GM19452 (cell line): ENCODE measurements around the gene PHACTR4.
"Not testable (repeated sequence)": the region's sequence is repeated elsewhere in the genome, so short reads cannot be mapped to it uniquely, and the experiment has no call there.

Experiments used
- ATAC-seq: cut with Tn5 transposase; IDR thresholded peaks from one replicate; pipeline ENCODE4 v1.9.1; 2021; ENCODE audit not compliant: unreplicated experiment

PHACTR4 gene

DNA sequence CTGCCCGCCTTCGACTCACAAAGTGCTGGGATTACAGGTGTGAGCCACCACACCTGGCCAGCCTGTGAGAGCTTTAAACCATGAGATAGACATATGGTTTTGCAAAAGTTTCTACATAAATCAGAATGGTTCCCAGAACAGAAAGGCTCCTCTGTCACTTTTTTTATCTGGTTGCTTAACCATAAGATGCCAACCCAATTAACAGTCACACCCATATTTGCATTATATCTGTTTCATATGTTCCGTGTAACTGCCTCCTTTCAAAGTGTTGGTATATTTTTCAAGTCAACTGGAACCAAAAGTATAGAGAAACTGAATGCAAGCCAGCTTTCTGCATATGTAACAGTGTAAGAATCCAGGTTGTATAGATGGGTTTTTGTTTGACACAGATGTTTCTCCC lies 112.6 kb downstream of the PHACTR4 start:
- no peak for ATAC-seq

DNA sequence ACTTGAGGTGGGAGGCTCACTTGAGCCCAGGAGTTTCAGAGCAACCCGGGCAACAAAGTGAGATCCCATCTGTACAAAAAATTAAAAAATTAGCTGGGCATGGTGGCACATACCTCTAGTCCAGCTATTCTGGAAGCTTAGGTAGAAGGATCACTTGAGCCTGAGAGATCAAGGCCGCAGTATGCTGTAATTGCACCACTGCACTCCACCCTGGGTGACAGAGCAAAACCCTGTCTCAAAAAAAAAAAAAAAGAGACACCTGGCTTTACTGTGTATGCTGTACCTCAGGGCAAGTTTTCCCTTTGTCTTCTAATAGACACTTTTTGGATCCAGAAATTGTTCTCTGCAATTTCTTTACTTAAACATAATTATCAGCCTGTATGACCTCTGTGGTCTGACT lies 113.2 kb downstream of the PHACTR4 start:
- ATAC-seq, result no peak

DNA sequence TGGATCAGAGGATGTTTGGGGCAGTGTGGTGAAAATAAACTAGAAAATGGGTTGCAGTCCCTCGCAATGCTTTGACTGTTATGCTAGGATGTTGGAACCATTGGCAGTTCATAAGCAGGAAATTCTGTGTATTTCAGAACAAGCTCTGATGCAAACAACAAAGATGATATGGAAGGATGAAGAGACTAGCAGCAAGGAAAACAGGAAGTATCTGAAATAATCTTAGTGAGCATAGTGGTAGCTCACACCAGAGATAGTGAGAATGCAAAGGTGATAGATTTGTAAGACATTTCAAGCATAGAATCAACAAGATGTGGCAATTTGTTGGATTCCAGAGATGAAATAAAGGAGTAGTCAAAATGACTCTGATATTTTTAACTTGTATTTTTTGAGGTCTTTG lies 125.2 kb downstream of the PHACTR4 start:
- no peak for ATAC-seq

DNA sequence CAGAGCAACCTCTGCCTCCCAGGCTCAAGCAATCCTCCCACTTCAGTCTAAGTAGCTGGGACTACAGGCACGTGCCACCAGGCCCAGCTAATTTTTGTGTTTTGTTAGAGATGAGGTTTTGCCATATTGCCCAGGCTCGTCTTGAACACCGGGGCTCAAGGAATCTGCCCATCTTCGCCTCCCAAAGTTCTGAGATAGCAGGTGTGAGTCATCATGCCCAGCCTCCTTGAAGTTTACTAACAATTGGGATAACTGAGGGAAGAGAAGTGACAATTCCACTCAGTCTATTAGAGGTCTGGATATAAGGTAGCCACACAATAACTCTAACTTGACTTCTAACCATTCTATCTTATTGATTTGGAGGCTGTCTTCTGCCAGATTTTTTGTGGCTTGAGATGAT lies 130.0 kb downstream of the PHACTR4 start:
- ATAC-seq, result no peak

DNA sequence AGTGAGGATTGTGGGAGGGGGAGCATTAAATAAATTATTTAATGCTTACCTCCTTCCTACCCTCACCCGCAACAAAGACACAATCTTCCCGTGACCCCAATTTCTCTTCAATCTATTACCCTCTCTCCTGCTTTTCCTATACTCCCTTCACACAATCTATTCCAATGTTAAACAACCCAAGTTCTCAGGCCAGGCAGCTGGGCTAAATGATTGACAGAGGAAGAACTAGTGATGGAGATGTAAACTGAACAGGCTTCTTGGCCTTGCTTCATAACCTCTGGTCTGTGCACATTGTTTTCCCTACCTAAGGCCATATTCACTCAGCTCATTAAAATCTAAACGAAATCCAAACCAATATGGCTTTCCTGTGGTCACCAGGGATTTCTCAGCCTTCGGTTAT lies 132.4 kb downstream of the PHACTR4 start:
- ATAC-seq, result no peak

DNA sequence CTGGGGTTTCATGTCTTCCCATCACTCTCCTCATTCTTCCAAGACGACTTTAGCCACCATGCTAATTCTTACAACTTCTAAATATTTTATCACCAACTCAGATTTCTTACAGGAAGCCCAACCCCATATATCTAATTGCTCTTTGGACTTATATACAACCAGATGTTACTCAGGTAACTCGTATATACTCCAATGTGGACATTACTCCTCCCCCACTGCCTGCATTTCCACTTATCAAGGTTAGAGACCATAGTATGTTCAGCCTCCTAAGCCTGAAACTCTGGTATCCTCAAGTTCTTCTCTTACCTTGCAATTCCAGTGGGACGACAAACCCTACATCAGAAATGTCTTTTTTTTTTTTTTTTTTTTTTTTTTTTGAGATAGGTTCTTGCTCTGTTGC lies 133.6 kb downstream of the PHACTR4 start:
- ATAC-seq, result no peak

DNA sequence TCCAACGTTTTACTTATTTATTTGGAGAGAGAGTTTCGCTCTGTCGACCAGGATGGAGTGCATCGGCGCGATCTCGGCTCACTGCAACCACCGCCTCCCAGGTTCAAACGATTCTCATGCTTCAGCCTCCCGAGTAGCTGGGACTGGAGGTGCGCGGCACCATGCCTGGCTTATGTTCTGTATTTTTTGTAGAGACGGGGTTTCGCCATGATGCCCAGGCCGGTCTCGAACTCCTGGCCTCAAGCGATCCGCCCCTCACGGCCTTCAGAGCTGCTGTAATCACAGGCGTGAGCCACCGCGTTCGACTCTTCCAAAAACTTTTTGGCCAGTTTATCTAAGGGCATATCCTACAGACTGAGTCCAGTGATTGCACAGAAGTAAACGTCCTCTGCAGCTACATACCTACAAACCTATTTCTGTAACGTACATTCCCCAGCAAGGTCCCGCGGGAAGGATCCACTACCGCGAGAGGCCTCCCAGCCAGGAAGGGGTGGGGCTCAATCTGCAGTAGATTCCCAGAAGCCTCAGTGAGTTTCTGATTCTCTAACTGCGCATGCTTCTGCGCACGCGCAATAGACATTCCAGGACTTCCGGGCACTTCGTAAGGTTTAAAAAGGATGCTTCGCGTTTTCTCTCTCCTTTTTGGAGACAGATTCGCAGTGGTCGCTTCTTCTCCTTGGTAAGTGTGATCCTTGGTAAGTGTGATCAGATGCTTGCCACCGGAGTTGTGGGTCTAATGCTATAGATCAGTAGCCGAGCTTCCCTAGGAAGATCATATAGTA lies 136.1 kb downstream of the PHACTR4 start, which contains the start of gene RCC1:
Gene RCC1, plus strand, starts transcription at position 638 of the 782 bp plus-strand sequence. CDS start 23,824 bp downstream, outside the sequence.
- ATAC-seq, result peak; percentile 74

DNA sequence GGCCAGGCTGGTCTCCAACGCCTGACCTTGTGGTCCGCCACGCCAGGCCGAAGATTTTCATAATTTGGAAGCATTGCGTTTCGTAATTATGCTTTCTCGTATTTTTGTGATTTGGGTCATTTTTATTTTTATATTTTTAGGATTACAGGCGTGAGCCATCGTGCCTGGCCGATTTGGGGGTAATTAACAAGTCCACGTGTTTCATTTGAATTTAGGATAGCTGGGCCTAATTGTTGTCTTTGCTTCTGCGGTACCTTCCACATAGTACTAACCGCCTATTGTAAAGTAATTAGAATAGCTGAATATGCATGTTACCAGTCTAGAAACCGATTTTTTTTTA lies 137.3 kb downstream of the PHACTR4 start:
- ATAC-seq, result no peak

DNA sequence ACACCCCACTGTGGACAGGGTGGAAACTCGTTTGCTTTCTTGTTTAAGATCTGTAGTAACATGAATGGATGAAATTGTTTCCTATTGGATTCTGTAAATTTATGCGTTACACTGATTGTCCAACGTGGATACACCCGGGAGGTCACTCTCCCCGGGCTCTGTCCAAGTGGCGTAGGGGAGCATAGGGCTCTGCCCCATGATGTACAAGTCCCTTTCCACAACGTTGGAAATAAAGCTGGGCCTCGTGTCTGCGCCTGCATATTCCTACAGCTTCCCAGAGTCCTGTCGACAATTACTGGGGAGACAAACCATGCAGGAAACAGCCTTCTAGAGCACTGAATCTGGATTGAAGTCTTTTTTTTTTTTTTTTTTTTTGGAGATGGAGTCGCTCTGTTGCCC lies 137.7 kb downstream of the PHACTR4 start:
- no peak for ATAC-seq

DNA sequence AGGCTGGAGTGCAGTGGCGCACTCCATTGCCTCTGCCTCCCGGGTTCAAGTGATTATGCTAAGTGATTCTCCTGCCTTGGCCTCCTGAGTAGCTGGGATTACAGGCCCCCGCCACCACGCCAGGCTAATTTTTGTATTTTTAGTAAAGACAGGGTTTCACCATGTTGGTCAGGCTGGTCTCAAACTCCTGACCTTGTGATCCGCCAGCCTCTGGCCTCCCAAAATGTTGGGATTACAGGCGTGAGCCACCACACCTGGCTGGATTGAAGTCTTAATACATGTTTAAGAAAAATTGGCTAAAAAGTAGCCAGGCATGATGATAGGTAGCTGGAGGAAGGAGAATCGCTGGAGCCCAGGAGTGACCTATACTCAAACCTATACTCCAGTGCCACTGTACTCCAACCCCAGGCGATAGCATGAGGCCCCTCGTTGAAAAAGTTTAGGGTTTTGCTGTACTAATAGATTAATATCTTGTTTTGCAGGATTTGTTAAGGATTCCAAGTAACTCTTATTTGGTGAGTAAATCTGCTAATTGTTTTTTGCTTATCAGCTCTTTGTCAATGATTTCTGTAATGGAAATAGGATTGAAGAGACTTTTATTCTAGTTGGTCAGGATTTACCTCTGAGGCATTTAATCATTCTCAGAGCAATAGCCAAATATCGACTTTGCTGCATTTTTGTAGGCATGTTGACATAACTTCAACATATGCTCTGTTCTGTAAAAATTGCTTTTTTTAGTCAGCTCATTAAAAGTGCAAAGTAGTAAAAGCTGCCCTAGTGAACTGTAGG lies 138.3 kb downstream of the PHACTR4 start:
- ATAC-seq, result no peak

DNA sequence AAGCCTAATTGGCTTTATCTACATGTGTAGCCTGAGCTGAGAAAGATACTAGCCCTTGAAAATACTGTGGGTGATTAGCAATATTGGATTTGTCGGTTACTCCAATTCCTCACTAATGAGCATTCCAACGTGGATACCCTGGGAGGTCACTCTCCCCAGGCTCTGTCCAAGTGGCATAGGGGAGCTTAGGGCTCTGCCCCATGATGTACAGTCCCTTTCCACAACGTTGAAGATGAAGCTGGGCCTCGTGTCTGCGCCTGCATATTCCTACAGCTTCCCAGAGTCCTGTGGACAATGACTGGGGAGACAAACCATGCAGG lies 138.9 kb downstream of the PHACTR4 start:
- ATAC-seq, result no peak

DNA sequence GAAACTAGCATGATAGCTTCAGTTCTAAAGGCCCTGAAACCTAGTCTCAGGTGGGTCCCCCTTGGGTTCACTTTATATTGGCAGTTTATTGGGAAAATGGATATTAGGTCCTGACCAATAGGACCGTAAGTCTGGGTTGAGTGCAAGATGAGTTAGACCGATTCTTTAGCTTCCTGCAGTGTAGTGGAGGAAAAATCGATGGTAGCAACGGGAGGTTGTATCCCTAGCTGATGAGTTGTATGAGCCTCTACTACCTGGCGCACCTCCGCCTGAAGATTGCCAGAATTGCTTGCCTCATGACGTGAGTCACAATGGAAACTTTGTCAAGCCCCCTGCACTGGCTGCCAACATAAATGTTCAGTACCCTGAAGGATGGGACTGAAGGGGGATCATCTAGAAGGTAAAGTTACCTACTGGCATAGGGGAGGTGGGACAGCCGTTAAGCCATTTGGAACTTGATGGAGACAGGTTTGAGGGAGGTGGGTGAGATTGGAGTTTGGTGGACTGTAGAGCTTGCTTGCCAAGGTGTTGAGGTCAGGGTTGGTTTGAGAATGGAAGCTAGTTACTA lies 140.2 kb downstream of the PHACTR4 start:
- no peak for ATAC-seq

DNA sequence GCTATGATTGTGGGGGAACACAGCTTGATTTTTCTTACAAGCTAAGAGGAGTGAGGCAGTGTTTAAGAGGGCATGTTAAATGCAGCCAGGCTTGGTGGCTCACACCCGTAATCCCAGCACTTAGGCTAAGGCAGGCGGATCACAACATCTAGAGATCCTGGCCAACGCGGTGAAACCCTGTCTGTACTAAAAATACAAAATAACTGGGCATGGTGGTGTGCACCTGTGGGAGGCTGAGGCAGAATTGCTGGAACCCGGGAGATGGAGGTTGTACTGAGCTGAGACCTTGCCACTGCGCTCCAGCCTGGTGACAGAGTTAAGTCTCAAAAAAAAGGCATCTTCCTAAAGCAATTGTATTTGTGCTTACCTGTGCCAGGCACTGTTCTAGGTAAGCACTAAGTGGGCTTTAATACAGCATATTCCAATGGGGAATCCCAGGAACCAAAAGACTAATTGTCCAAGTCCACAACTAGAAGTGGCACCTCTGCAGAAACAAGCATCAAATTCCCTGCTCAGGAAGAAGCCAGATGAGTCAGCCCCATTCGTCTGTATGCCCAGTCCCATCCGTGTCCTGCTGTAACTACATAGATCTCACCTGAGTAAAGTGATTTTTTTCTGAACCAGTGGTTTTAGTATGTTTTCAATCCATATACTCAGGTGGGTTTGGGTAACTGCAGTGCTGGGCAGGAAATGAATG lies 140.9 kb downstream of the PHACTR4 start:
- ATAC-seq, result no peak

DNA sequence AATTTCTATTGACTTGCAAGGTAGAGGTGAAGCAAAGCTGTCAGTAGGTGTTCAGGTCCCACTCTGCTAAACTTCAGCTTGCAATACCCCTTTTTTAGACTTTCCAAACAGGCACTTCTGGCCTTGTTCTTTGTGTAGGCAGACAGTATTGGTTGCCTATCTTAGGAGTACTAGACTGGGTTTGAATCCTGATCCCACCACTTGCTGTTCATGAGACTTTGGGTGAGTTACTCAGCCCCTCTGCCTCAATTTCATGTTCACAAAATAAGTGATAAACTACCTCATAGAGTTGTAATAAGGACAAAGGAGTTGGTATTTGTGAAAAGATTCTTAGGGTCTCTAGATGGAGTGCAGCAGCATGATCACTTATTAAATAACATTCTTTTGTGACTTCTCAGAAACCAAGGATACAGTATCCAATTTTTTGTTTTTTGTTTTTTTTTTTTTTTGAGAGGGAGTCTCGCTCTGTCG lies 141.5 kb downstream of the PHACTR4 start:
- ATAC-seq, result no peak

DNA sequence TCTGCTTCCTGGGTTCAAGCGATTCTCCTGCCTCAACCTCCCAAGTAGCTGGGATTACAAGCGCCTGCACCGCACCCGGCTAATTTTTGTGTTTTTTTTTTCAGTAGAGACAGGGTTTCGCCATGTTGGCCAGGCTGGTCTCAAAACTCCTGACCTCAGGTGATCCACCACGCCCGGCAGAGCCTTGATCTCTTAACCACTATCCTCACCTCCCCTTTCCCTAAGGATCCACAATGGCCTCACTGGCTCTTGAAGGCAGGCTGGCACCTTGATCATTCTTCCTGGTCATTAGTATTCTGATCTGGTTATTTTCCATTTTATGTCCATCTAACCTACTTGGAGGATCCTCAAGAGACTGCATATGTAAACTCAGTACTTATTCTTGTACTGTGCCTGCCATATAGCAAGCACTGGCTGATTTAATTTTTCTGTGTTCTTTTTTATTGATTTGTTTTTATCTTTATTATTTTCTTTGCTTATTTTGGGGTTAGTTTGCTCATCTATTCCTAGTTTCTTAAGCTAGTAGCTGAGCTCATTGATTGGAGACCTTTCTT lies 142.6 kb downstream of the PHACTR4 start:
- ATAC-seq, result no peak

DNA sequence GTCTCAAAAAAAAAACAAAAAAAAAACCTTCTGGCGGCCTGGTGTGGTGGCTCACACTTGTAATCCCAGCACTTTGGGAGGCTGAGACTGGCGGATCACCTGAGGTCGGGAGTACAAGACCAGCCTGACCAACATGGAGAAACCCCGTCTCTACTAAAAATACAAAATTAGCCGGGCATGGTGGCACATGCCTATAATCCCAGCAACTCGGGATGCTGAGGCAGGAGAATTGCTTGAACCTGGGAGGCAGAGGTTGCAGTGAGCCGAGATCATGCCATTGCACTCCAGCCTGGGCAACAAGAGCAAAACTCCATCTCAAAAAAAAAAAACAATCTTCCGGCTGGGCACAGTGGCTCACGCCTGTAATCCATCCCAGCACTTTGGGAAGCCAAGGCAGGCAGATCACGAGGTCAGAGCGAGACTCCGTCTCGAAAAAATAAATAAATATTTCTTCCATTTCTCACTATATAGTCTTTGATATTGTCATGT lies 144.9 kb downstream of the PHACTR4 start:
- not testable (repeated sequence) for ATAC-seq

DNA sequence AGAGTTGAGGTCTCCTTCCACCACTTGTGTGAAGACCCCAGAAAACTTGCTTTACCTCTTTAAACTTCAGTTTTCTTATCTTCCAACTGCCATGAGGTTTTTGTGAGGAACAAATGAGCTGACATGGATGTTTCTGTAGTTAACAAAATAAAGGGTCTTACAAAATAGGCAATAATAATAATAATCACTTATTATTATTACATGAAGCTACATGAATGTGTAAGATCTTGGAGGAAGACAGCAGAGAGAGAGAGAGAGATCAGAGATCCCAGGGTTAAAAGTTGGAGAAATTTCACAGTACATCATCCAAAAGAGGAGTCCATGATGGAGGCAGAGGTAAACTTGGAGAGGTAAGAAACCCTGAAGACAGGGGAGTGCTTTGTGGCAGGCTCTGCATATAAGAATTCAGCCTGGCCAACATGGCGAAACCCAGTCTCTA lies 147.0 kb downstream of the PHACTR4 start:
- no peak for ATAC-seq

DNA sequence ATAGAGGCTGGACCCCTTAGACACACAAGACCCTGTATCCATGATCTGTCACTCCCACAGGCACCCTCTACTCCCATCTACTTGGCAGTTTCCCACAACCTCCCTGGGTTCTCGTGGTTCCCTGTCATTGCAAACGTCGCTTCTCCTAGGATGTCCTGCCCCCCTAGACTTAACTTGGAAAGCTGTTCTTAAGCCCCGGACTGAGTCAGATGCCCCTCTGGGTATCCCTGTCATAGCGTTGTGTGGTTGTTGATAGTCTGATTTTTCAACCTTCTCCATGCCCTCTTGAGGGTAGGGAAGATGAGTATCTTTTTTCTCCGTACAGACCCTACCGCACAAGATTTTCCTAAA lies 148.1 kb downstream of the PHACTR4 start:
- peak; percentile 5 for ATAC-seq

DNA sequence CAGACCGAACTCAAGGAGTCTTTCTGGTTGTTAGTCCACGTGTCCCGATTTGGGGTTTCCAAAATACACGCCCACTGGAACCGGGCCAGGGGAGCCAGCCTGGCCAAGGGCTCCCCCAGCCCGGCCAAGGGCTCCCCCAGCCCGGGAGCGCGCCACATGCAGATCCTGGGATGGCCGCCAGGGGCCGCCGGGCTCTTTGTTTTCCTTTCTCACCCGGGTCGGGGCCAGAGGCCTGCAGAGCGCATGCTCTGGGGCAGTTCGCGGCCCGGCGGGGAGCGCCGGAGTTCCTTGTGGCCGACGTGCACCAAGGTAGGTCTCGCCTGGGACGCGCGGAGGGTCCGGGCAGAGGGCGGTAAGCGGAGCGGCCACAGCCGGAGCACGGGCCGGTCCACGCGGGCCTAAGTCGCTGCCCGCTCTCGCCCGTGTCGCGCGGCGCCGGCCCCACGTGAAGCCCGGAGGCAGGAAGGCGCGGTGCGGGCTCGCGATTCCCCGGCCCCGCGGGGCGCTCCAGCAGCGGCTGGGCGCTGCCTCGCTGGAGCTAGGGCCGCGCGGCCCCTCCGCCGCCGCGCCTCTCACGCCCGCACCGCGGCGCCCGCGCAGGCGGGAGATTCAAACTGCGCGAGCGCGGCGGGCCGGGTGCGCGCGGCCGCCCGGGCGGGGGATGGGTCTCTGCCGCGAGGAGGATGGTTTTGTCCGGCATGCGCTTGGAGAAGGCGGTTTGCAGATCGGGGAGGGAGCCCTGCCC lies 148.6 kb downstream of the PHACTR4 start:
- ATAC-seq, result peak; percentile 73

DNA sequence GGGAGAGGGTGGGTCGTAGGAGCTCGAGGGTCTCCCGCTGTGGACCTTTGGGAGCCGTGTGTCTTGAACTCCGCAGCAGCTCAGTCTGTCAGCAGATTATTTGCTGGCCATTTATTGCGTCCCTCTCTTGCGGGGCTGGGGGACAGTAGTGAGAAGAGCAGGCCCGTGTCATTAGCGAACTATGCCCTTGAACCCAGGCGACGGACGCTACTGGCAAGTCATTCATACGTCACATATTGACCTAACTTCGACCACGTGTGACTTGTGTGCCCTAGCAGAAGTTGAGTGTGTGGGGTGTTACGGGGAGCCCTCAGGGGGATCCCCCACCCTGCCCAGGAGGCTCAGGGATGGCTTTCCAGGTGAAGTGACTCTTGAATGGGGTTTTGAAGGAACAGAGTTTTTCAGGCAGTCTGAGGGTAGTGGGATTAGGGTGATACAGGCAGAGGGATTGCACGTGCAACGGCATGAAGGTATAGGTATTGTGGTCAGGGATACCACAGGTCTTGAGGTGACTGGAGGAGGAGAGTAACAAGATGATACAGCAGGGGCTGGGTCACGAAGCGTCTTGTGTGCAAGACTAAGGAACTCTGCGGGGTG lies 149.3 kb downstream of the PHACTR4 start:
- ATAC-seq, result peak; percentile 22
